GM19035 (cell line): Measurements from ENCODE around the gene UGGT1.

Source experiments
- ATAC-seq: cut with Tn5 transposase; IDR thresholded peaks from one replicate; pipeline ENCODE4 v1.9.1; 2021; ENCODE audit not compliant: unreplicated experiment

Gene UGGT1

GRCh38 chr2:128103407-128103806 lies 12.4 kb downstream of the UGGT1 start:
- ATAC-seq = no peak

- ATAC-seq = no peak
Measured at GRCh38 chr2:128105072-128105471, 14.1 kb downstream of the UGGT1 start.

GRCh38 chr2:128108166-128108565 lies 17.2 kb downstream of the UGGT1 start:
- no peak for ATAC-seq

- no peak for ATAC-seq
Measured at GRCh38 chr2:128109243-128109642, 18.2 kb downstream of the UGGT1 start.

- no peak for ATAC-seq
Measured at GRCh38 chr2:128115921-128116623, 25.1 kb downstream of the UGGT1 start.

- ATAC-seq = no peak
Measured at GRCh38 chr2:128134573-128134972, 43.6 kb downstream of the UGGT1 start.

- ATAC-seq = no peak
Measured at GRCh38 chr2:128137094-128137616, 46.2 kb downstream of the UGGT1 start.

- no peak for ATAC-seq
Measured at GRCh38 chr2:128139624-128140023, 48.6 kb downstream of the UGGT1 start.

GRCh38 chr2:128145651-128146050 lies 54.7 kb downstream of the UGGT1 start:
- ATAC-seq = no peak

- ATAC-seq = no peak
Measured at GRCh38 chr2:128153786-128154185, 62.8 kb downstream of the UGGT1 start.

GRCh38 chr2:128154225-128154624 lies 63.2 kb downstream of the UGGT1 start:
- ATAC-seq = no peak

GRCh38 chr2:128155970-128156369 lies 65.0 kb downstream of the UGGT1 start:
- ATAC-seq = no peak

- no peak for ATAC-seq
Measured at GRCh38 chr2:128156812-128157211, 65.8 kb downstream of the UGGT1 start.

- no peak for ATAC-seq
Measured at GRCh38 chr2:128157644-128158043, 66.6 kb downstream of the UGGT1 start.

GRCh38 chr2:128158176-128158575 lies 67.2 kb downstream of the UGGT1 start:
- no peak for ATAC-seq

GRCh38 chr2:128159437-128159836 lies 68.4 kb downstream of the UGGT1 start:
- no peak for ATAC-seq

- ATAC-seq = no peak
Measured at GRCh38 chr2:128160616-128161275, 69.7 kb downstream of the UGGT1 start.

- ATAC-seq = no peak
Measured at GRCh38 chr2:128162266-128162665, 71.3 kb downstream of the UGGT1 start.

- ATAC-seq = no peak
Measured at GRCh38 chr2:128164311-128164710, 73.3 kb downstream of the UGGT1 start.

- ATAC-seq = no peak
Measured at GRCh38 chr2:128166746-128167353, 75.8 kb downstream of the UGGT1 start.

GRCh38 chr2:128169094-128169493 lies 78.1 kb downstream of the UGGT1 start:
- ATAC-seq = no peak

- no peak for ATAC-seq
Measured at GRCh38 chr2:128169497-128169896, 78.5 kb downstream of the UGGT1 start.
